H1 (cell line): ENCODE results near the gene RABGAP1. TPM values are rescaled to one million over a fixed set of nuclear protein-coding genes. Genes with fewer than 3 reads are reported as not detected.

Experiments used
- ATF2 ChIP-seq: IDR thresholded peaks from 2 replicates; pipeline ENCODE4 v1.6.1; 2012; ENCODE audit warnings: low read length, inconsistent platforms
- CHD7 ChIP-seq: fragments of 300-600 bp; sonication (generic); IDR thresholded peaks from 2 replicates; pipeline ENCODE4 v1.7.1; 2012; ENCODE audit warnings: low read length, moderate library complexity, mild to moderate bottlenecking, inconsistent platforms; ENCODE audit not compliant: insufficient replicate concordance
- EP300 ChIP-seq, 2 experiments: IDR thresholded peaks; 1 replicate in 1 of 2; 2 replicates in 1 of 2; pipeline ENCODE4 v1.6.1; 2011 to 2012; ENCODE audit warnings: low read depth in 2 of 2, low read length in 2 of 2, mild to moderate bottlenecking in 2 of 2, borderline replicate concordance in 1 of 2, inconsistent platforms in 1 of 2, moderate library complexity in 1 of 2
- polyA plus RNA-seq, 7 experiments: library from polyadenylated mRNA; depleted of rRNA in 3 of 7; stranded (reverse) in 5 of 7; unstranded in 2 of 7; fragments of >200 nt in 5 of 7; fragments of 200-250 nt in 2 of 7; gene quantifications; 1 replicate in 5 of 7; 2 replicates in 1 of 7; 4 replicates in 1 of 7; pipeline versions ENCODE4 v1.2.1 to v1.2.3, GENCODE V29; 2011 to 2013; ENCODE audit warnings: missing spikeins in 2 of 7, mixed read lengths in 2 of 7
- total RNA-seq: library from RNA; stranded (reverse); fragmentation: NEBNext Ultra II Directional; extraction: Animal tissue kit (Norgen Biotek cat#: 25700); gene quantifications from 2 replicates; pipeline ENCODE4 v1.2.1, GENCODE V29; 2021

The RABGAP1 gene
- total and polyA plus RNA-seq, 2 of the 8 experiments (the other 6 are each of a cell fraction or from before 2014, with no cell fraction given) = 15.7 to 38.3 TPM

- TF ChIP-seq EP300 (IDR thresholded peaks at IDR 0.05; ENCODE audit: borderline replicate concordance in 1 of 2, low read depth in 2 of 2, low read length in 2 of 2) (no peak), CHD7 (no peak), ATF2 (no peak)
- TF ChIP-seq, all 59 proteins: peak for 0
Measured at GRCh38 chr9:123011380-123011779, 70.6 kb downstream of the RABGAP1 start (continued).
